IMR-90 (cell line): Measurements from ENCODE around the gene BCAT1. TPM values are rescaled to one million over a fixed set of nuclear protein-coding genes. Genes with fewer than 3 reads are reported as not detected.

Experiments
- ATAC-seq: fragments of 200-7000 bp; cut with Tn5 transposase; 2 replicates; pipeline ENCODE4 v1.9.1; 2020; ENCODE audit warnings: low read depth, mild to moderate bottlenecking, moderate library complexity
- BruUV-seq: library from RNA; stranded (reverse); fragments of 400-500 nt; replicated peaks from 2 replicates; lab custom pipeline; 2021; lab: Mats Ljungman, UMichigan
- CTCF ChIA-PET: fragments of 300-600 bp; formaldehyde crosslinking; extraction: SDS; loops from one replicate; lab custom pipeline; 2021; ENCODE audit warnings: antibody characterized with exemption; lab: Yijun Ruan, JAX
- POLR2A ChIA-PET: fragments of 300-600 bp; sonication (Branson Sonifier 250); formaldehyde crosslinking; loops from one replicate; lab custom pipeline; 2022; ENCODE audit warnings: antibody characterized with exemption; ENCODE audit not compliant: unreplicated experiment; lab: Charles Lee
- DNase-seq: peaks from one replicate; pipeline ENCODE4 v3.0.0; 2013
- H2AFZ ChIP-seq: replicated peaks from 2 replicates; pipeline ENCODE3; 2013; ENCODE audit warnings: low read length, mild to moderate bottlenecking; ENCODE audit not compliant: poor library complexity
- H2AK5ac ChIP-seq: 2 replicates; pipeline ENCODE4 v1.6.1; 2013; ENCODE audit warnings: low read depth, low read length, inconsistent platforms
- H2AK9ac ChIP-seq: replicated peaks from 2 replicates; pipeline ENCODE3; 2013; ENCODE audit warnings: mild to moderate bottlenecking, low read depth, low read length, moderate library complexity; ENCODE audit not compliant: poor library complexity
- H2BK120ac ChIP-seq: 2 replicates; pipeline ENCODE4 v1.6.1; 2013; ENCODE audit warnings: low read depth, low read length, inconsistent platforms
- H2BK15ac ChIP-seq: 3 replicates; pipeline ENCODE4 v1.6.1; 2013; ENCODE audit warnings: low read depth, low read length, inconsistent platforms
- H2BK20ac ChIP-seq: 2 replicates; pipeline ENCODE4 v1.6.1; 2013; ENCODE audit warnings: low read depth, mild to moderate bottlenecking, inconsistent platforms, low read length, moderate library complexity
- H2BK5ac ChIP-seq: 2 replicates; pipeline ENCODE4 v1.6.1; 2013; ENCODE audit warnings: mild to moderate bottlenecking, low read depth, low read length, inconsistent platforms; ENCODE audit not compliant: poor library complexity, severe bottlenecking
- H3K14ac ChIP-seq: replicated peaks from 2 replicates; pipeline ENCODE4 v1.6.1; 2013; ENCODE audit warnings: low read depth, low read length, inconsistent platforms
- H3K18ac ChIP-seq: 2 replicates; pipeline ENCODE4 v1.6.1; 2013; ENCODE audit warnings: low read depth, low read length, control low read depth
- H3K23ac ChIP-seq: 2 replicates; pipeline ENCODE4 v1.6.1; 2013; ENCODE audit warnings: low read depth, low read length, inconsistent platforms
- H3K27ac ChIP-seq: 2 replicates; pipeline ENCODE4 v1.5.1; 2013; ENCODE audit warnings: mild to moderate bottlenecking, control low read depth, low read length; ENCODE audit not compliant: insufficient read depth
- H3K27me3 ChIP-seq: 2 replicates; pipeline ENCODE4 v1.6.1; 2013; ENCODE audit warnings: low read length; ENCODE audit not compliant: control insufficient read depth, insufficient read depth
- H3K36me3 ChIP-seq: 2 replicates; pipeline ENCODE4 v1.6.1; 2013; ENCODE audit warnings: low read length, mixed read lengths; ENCODE audit not compliant: control insufficient read depth, insufficient read depth
- H3K4ac ChIP-seq: 2 replicates; pipeline ENCODE4 v1.6.1; 2013; ENCODE audit warnings: low read depth, low read length, inconsistent platforms
- H3K4me1 ChIP-seq: 2 replicates; pipeline ENCODE4 v1.6.1; 2013; ENCODE audit warnings: low read length, mixed read lengths; ENCODE audit not compliant: control insufficient read depth, insufficient read depth
- H3K4me2 ChIP-seq: 2 replicates; pipeline ENCODE4 v1.6.1; 2013; ENCODE audit warnings: low read depth, mild to moderate bottlenecking, control low read depth, low read length, moderate library complexity
- H3K4me3 ChIP-seq: 2 replicates; pipeline ENCODE4 v1.5.1; 2013; ENCODE audit warnings: low read depth, mild to moderate bottlenecking, control low read depth, low read length, moderate library complexity; ENCODE audit not compliant: insufficient read depth
- H3K56ac ChIP-seq: 2 replicates; pipeline ENCODE4 v1.6.1; 2013; ENCODE audit warnings: low read length, inconsistent platforms; ENCODE audit not compliant: insufficient read depth; ENCODE audit errors: extremely low read depth
- H3K79me1 ChIP-seq, 2 experiments: 2 replicates each; pipeline ENCODE4 v1.6.1; 2013; ENCODE audit warnings: low read length in 2 of 2, inconsistent platforms in 1 of 2, low read depth in 1 of 2
- H3K9ac ChIP-seq: 2 replicates; pipeline ENCODE4 v1.6.1; 2013; ENCODE audit warnings: low read depth, low read length, control low read depth
- H3K9me1 ChIP-seq: 2 replicates; pipeline ENCODE4 v1.6.1; 2013; ENCODE audit warnings: low read length, inconsistent platforms; ENCODE audit not compliant: insufficient read depth
- H3K9me3 ChIP-seq: 2 replicates; pipeline ENCODE4 v1.6.1; 2013; ENCODE audit warnings: low read length; ENCODE audit not compliant: control insufficient read depth, insufficient read depth
- H4K20me1 ChIP-seq: 2 replicates; pipeline ENCODE4 v1.6.1; 2013; ENCODE audit warnings: low read length, inconsistent platforms; ENCODE audit not compliant: insufficient read depth
- H4K5ac ChIP-seq: 2 replicates; pipeline ENCODE4 v1.6.1; 2013; ENCODE audit warnings: mild to moderate bottlenecking, low read depth, low read length, control low read depth
- H4K8ac ChIP-seq, 2 experiments: 2 replicates each; pipeline ENCODE4 v1.6.1; 2013; ENCODE audit warnings: low read depth in 2 of 2, low read length in 2 of 2, control low read depth in 1 of 2, inconsistent platforms in 1 of 2
- H4K91ac ChIP-seq: 2 replicates; pipeline ENCODE4 v1.6.1; 2013; ENCODE audit warnings: low read depth, low read length, inconsistent platforms; ENCODE audit not compliant: insufficient read depth
- CEBPB ChIP-seq: IDR thresholded peaks from 2 replicates; pipeline ENCODE4 v1.6.1; 2012; ENCODE audit warnings: low read depth, low read length, improper control_type of control experiment
- FOS ChIP-seq: fragments of 150-350 bp; IDR thresholded peaks from 2 replicates; pipeline ENCODE4 v1.6.1; 2016; ENCODE audit warnings: low read depth, low read length
- RFX5 ChIP-seq: IDR thresholded peaks from 2 replicates; pipeline ENCODE4 v1.8.0; 2012; ENCODE audit warnings: low read depth, mild to moderate bottlenecking, low read length, moderate library complexity
- WGBS, 2 experiments: methylation state at CpG; one replicate each; pipeline versions ENCODE4 v1.1.5 to v1.1.7; 2013; ENCODE audit warnings: missing lambda C conversion rate in 2 of 2; ENCODE audit not compliant: insufficient read length in 1 of 2; ENCODE audit errors: extremely low coverage in 2 of 2; 5-methylcytosine and 5-hydroxymethylcytosine counted together
- dilution Hi-C: fragments of 300-500 bp; cut with HindIII; formaldehyde crosslinking; loops from one replicate; pipeline ENCODE4 v1.14.3; 2018; ENCODE audit warnings: low sequenced_read_pairs; ENCODE audit not compliant: unreplicated experiment
- in situ Hi-C: fragments of 300-500 bp; cut with MboI; formaldehyde crosslinking; loops from 3 replicates; pipeline ENCODE4 v1.14.3; 2019; ENCODE audit warnings: low sequenced_read_pairs, inconsistent platforms, mixed read lengths
- intact Hi-C: fragments of 100-400 bp; cut with micrococcal nuclease; formaldehyde crosslinking; loops from 2 replicates; pipeline ENCODE4 v1.10.0; 2022
- polyA plus RNA-seq, 3 experiments: library from polyadenylated mRNA; depleted of rRNA; stranded (reverse); fragments of >200 nt; gene quantifications; 2 replicates each; pipeline ENCODE4 v1.2.3, GENCODE V29; 2012; ENCODE audit warnings: low replicate concordance in 1 of 3
- total RNA-seq: library from RNA; depleted of rRNA; stranded (reverse); fragments of >200 nt; gene quantifications from 2 replicates; pipeline ENCODE4 v1.2.3, GENCODE V29; 2012
- TF ChIP-seq, protein P1 (sequence below): fragments of 150-350 bp; IDR thresholded peaks from 2 replicates; pipeline ENCODE4 v1.6.1; 2016; ENCODE audit warnings: low read depth, mild to moderate bottlenecking, low read length, moderate library complexity, borderline replicate concordance

BCAT1 gene
- total and polyA plus RNA-seq, 2 of the 4 experiments (the other 2 are of a cell fraction), result 30.4 to 683 TPM

DNA sequence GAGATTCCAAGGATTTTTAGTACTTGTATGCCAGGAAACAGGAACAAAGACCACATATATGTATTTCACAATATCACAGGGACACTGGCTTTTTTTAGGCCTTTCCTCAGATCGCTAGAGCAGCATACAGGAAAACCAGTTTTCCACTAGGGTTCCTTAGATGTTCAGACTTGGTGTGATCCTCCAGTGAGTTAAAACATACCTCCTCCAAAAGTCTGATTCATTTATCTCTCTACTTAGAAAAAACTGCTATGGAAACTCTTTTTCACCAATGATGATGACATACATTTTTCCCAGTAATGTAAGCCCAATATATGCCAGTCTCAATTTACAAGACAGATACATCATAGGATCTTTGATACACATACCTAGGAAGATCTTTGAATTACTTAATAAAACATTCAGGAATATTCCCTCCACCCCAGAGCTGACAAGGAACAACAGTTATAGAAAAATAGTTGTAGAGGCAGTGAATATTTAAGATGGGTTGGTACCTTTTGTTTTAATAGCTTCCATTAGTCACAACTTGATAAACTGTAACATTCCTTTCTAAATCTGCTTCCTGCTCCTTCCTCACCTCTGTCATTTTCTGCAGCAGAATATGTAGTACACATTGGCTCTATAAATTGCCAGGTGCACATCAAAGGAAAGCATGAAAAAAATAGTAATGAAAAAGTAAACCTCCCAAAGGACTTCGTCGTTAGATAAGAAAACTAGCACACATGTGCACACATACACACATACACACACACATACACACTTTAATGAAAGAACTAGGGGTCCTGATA, 27.5 kb downstream of the BCAT1 start:
- no peaks in the 10 kb centered on the region for H3K9me3 ChIP-seq
- BruUV-seq, result no TSS peak
- peak; percentile 58 for DNase-seq
- H2BK120ac ChIP-seq, result no peak overlapping the region
- intact Hi-C loops, result no loop called here
- H4K5ac ChIP-seq, result no peak overlapping the region; the same call in 1 of the 2 replicates
- H3K23ac ChIP-seq, result no peak overlapping the region
- H2AFZ ChIP-seq, result no peak overlapping the region
- 71% methylated on average over 1 of the region's 3 CpGs; no CpG with 5 or more reads in 1 of the 2 experiments for whole genome bisulfite sequencing, 2 experiments
- peak overlapping the region; percentile 16; the same call in 1 of the 2 replicates for H3K14ac ChIP-seq
- peaks cover 27 to 69% of the 10 kb centered on the region in 2 experiments for H3K79me1 ChIP-seq
- H4K20me1 ChIP-seq, result peaks cover 67% of the 10 kb centered on the region
- TF ChIP-seq CEBPB (peak; percentile 74), FOS (no peak), RFX5 (no peak)
- TF ChIP-seq, protein P1, sequence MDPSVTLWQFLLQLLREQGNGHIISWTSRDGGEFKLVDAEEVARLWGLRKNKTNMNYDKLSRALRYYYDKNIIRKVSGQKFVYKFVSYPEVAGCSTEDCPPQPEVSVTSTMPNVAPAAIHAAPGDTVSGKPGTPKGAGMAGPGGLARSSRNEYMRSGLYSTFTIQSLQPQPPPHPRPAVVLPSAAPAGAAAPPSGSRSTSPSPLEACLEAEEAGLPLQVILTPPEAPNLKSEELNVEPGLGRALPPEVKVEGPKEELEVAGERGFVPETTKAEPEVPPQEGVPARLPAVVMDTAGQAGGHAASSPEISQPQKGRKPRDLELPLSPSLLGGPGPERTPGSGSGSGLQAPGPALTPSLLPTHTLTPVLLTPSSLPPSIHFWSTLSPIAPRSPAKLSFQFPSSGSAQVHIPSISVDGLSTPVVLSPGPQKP, result no peak
- H2AK9ac ChIP-seq, result no peak overlapping the region
- no peak overlapping the region for H3K27ac ChIP-seq
- H3K4ac ChIP-seq, result no peak overlapping the region
- no peaks in the 10 kb centered on the region for H3K27me3 ChIP-seq
- no peak overlapping the region for H2BK20ac ChIP-seq
- dilution Hi-C loops, result no loop called here
- in situ Hi-C loops, result no loop called here
- ChIA-PET CTCF (no interaction called here), POLR2A (interaction anchor here (0.5 kb wide), 1 partner anchor 169 kb away, joined by 6 read pairs; no protein-coding TSS in a partner anchor)
- peak overlapping the region; percentile 24; the same call in 1 of the 2 replicates for H3K4me2 ChIP-seq
- peaks cover 22% of the 10 kb centered on the region for H3K9me1 ChIP-seq
- H4K8ac ChIP-seq, result no peak overlapping the region
- H4K91ac ChIP-seq, result no peak overlapping the region
- no peak overlapping the region for H3K56ac ChIP-seq
- H3K9ac ChIP-seq, result no peak overlapping the region
- no peaks in the 10 kb centered on the region; the same call in 1 of the 2 replicates for H3K36me3 ChIP-seq
- no peak overlapping the region for H2AK5ac ChIP-seq
- H2BK15ac ChIP-seq, result no peak overlapping the region
- H3K4me3 ChIP-seq, result no peak overlapping the region
- ATAC-seq, result peak; percentile 40
- H2BK5ac ChIP-seq, result peak overlapping the region; percentile 35
- peak overlapping the region; percentile 24; the same call in 1 of the 2 replicates for H3K18ac ChIP-seq
- peaks cover 16% of the 10 kb centered on the region for H3K4me1 ChIP-seq
